C4-2B (cell line): ENCODE data around the gene DUSP7.

ENCODE experiments used
- H3K27ac ChIP-seq: fragments of 450-650 bp; 2 replicates; pipeline ENCODE4 v1.5.1; 2017
- ZFX ChIP-seq: fragments of 450-650 bp; IDR thresholded peaks from 2 replicates; pipeline ENCODE4 v1.6.1; 2017
- TF ChIP-seq, protein P1 (sequence below): fragments of 450-650 bp; conservative IDR thresholded peaks from 2 replicates; pipeline ENCODE4 v1.5.1; 2017; ENCODE audit warnings: mild to moderate bottlenecking

Gene DUSP7

DNA sequence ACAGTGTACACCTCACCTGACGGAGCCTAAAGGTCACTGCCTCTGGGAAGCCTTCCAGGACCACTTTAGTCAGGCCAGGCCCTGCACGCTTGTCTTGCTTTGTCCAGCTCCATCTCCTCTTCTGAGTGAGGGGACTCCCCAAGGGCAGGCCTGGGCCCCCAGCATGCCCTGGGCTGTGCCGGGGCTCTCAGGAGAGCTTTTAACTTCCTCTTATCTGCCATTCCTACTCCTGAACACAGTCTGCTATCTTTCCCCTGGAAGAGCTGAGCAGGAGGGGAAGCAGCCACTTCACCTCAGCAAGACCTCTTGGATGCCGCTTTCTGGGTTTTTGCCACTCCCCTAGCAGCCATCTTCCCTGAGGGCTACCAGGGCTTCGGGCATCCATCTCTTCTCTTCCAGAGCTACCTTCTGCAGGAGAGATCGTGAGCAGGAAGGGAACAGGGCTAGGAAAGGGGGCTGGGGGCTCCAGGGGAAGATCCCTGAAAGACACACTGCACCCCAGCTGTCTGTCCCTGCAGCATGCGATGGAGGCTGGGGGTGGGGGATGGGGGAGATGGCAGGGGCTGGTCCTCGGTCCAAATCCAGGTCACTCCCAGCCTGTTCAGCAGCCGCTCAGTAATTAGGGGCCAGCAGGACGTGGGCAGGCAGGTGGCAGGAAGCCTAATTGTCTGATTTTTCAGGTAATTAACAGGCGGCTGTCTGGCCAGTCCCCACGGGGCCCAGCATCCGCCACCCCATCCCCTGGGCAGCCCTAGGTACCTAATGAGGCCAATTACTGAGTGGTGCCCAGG lies 40.7 kb downstream of the DUSP7 start:
- H3K27ac ChIP-seq: no peak overlapping the region
- TF ChIP-seq ZFX: no peak
- TF ChIP-seq, protein P1, sequence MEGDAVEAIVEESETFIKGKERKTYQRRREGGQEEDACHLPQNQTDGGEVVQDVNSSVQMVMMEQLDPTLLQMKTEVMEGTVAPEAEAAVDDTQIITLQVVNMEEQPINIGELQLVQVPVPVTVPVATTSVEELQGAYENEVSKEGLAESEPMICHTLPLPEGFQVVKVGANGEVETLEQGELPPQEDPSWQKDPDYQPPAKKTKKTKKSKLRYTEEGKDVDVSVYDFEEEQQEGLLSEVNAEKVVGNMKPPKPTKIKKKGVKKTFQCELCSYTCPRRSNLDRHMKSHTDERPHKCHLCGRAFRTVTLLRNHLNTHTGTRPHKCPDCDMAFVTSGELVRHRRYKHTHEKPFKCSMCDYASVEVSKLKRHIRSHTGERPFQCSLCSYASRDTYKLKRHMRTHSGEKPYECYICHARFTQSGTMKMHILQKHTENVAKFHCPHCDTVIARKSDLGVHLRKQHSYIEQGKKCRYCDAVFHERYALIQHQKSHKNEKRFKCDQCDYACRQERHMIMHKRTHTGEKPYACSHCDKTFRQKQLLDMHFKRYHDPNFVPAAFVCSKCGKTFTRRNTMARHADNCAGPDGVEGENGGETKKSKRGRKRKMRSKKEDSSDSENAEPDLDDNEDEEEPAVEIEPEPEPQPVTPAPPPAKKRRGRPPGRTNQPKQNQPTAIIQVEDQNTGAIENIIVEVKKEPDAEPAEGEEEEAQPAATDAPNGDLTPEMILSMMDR: no peak

DNA sequence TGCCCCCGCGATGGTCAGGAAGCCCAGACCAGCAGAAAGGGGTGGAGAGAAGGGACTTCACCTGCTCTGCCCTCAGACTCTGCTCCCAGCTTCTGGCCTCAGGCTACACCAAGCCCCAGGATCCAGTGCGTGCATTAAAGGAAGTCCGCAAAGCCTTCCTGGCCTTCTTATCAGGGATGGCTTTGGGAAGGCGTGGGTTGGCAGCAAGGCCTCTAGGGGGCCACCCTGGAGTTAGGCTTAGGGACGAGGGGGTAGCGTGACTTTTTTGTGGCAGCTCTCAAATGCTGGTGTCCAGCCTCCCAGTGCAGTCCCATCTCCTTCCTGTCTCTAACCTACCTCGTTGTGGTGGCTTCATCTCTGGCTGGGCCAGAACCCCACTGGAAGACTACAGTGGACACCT lies 41.8 kb downstream of the DUSP7 start:
- TF ChIP-seq ZFX: no peak
- TF ChIP-seq, protein P1: no peak
- no peak overlapping the region for H3K27ac ChIP-seq

DNA sequence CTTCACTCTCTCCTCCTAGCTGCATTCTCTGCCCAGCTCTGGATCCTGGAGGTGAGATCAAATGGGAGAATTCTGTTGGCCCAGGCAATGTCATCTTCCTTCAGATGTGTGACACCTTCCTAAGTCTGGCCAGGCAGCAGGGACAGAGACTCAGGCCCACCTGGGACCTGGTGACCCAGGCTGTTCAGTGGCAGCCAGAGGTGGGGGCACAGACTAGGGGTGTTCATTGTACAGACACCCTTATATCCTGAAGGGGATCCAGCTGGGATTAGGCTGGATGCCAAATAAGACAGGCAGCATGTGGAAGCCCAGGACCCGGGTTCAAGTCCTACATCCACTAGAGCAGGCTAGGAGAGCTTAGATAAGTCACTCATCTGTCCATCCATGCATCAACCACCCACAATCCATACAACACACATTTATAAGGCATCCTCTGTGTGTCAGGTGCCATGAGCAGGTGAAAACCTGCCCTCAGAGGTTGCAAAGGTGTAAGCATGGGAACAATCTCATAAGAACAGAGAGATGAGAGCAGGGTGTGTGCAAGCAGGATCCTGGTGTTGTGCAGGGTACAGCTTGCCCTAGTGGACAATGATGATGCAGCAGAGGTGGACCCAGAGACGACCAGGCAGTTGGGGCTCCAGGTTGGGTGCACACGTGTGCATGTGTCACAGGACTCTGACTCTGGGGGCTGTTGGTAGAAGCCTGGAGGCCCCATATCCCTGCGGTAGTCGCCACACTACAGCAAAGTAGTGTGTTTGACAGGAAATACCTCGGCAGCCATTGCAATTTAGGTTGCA lies 42.4 kb downstream of the DUSP7 start:
- no peak overlapping the region for H3K27ac ChIP-seq
- no peak for TF ChIP-seq ZFX
- TF ChIP-seq, protein P1: no peak

DNA sequence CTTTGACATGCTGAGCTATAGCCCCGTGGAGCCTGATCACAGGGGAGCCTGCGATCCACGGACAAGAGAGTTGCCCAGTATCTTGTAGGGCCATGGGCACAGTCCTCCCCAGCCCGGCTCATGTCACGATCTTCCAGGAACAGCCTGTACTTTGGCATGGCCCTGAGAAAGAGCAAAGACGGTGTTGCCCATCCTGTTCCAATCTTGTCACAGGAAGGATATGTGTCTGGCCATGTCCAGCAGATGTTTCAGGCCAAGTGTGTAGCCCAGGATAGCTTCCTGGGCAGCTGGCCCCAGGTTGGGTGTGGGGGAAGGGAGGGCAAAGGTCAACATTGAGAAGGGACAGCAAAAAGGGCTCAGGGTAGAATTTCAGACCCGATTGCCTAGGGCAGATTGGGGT lies 43.7 kb downstream of the DUSP7 start:
- no peak overlapping the region for H3K27ac ChIP-seq
- no peak for TF ChIP-seq ZFX
- TF ChIP-seq, protein P1: no peak

DNA sequence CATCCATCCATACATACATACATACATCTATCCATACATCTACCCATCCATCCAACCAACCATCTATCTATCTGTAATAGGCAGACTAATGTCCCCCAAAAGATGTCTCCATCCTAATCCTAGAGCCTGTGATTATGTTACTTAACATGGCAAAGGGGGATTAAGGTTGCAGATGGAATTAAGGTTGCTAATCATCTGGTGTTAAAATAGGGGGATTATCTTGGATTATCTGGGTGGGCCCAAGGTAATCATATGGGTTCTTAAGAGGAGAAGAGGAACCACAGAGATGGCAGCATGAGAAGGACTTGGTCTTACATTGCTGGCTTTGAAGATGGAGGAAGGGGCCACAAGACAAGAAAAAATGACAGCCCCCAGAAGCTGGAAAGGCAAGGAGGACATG lies 45.9 kb downstream of the DUSP7 start:
- TF ChIP-seq ZFX: no peak
- no peak overlapping the region for H3K27ac ChIP-seq

DNA sequence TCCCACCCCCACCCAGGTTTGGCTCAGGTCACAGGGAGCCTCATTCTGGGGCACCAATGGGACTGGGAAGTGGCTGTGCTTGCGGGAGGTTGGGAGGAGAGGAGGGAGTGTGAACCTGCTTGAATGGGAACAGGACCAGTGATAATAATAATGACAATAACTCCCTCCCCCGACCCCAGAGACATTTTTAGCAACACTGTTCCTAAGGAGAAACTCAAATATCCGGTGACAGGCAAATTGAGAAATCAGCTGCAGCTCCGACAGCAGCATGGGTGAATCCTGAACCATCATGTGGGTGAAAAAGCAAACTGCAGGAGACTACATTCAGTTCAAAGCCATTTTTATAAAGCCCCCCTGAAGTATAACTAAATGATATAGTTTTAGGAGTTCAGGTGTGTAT lies 49.1 kb downstream of the DUSP7 start:
- no peak overlapping the region for H3K27ac ChIP-seq
- TF ChIP-seq, protein P1: no peak
- TF ChIP-seq ZFX: no peak

DNA sequence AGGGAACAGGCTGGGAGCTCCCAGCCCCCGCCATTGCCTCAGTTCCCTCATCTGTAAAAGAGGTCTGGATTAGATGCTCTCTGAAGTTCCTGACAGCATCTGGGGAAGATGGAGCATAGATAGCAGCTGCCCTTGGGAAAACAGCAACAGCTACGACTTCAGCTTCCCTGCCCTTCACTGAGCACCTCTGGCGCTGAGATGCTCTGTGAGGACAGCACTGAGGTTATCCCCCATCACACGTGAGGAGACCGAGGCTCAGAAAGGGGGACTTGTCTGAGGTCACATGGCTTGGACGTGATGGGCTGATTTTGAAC lies 49.6 kb downstream of the DUSP7 start:
- no peak overlapping the region for H3K27ac ChIP-seq
- no peak for TF ChIP-seq ZFX
- TF ChIP-seq, protein P1: no peak
